GM21526 (cell line): ENCODE results near the gene COX15.
A peak's percentile ranks its signal among the peaks of the same experiment; 100 is the strongest.
"Not testable (repeated sequence)": the region's sequence is repeated elsewhere in the genome, so short reads cannot be mapped to it uniquely, and the experiment has no call there.

ENCODE experiments used
- ATAC-seq: cut with Tn5 transposase; IDR thresholded peaks from one replicate; pipeline ENCODE4 v1.9.1; 2021; ENCODE audit warnings: moderate library complexity; ENCODE audit not compliant: unreplicated experiment, low FRiP score

The COX15 gene

DNA sequence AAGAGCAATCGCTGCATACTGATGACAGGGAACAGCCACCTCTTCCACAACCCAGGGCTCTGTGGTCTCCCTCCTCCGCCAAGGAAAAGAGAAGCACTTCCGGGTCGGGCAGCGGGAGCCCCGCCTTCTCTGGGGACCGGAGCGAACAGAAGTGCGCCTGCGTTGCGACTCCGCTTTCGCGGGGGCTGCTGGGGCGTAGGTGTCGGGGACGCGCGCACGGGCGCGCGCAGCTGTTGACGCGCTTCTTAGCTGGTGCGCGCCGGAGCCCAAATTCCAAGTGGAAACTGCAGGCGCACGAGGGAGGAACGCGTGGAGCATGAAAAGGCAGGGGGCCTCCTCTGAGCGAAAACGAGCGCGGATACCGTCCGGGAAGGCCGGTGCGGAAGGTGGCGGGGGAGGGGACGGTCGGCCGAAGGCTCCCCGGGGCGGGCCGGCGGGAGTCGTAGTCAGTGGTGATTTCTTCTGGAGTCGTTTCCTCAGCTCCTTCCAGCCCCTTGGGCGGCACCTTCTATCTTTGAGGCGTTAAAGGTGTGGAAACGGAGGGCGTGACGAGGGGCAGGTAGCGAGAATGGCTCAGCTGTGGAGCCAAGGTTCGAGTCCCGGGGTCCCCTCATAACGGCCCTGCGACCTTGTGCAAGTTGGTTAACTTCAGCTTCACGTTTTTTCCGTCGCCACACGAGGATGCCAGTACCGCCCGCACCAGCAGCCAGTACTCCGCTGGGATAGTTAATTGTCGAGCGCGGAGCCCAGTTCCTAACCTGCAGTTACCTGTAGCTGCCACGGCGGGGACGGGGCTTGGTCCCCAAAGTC lies at the start of gene COX15, which contains the start of gene CUTC:
TSS of gene COX15 (minus strand) at position 95 of the 810 bp plus-strand sequence. CDS start at position 17, 78 bp downstream.
TSS of gene CUTC (plus strand) at position 202 of the 810 bp plus-strand sequence. CDS start at position 317, 115 bp downstream.
- ATAC-seq = peak; percentile 86

DNA sequence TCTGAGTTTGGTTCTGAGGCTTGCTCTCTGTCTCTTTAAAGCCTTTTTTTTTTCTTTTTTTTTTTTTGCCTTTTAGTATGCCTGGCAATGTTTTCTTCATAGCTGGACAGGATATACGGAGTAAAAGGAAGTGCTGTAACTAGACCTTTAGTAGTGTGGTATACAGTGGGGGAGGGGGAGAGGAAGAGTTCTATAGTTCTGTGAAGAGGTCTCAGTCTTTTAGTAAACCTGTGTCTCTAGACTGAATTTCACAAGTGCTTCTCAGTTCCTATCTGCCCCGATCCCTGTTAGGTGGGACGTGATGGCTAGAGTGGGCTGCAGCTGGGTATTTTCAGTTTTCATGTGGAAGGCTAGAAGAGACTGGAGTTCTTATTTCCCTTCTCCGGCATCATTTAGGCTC lies 47.4 kb upstream of the COX15 start:
- ATAC-seq = no peak

DNA sequence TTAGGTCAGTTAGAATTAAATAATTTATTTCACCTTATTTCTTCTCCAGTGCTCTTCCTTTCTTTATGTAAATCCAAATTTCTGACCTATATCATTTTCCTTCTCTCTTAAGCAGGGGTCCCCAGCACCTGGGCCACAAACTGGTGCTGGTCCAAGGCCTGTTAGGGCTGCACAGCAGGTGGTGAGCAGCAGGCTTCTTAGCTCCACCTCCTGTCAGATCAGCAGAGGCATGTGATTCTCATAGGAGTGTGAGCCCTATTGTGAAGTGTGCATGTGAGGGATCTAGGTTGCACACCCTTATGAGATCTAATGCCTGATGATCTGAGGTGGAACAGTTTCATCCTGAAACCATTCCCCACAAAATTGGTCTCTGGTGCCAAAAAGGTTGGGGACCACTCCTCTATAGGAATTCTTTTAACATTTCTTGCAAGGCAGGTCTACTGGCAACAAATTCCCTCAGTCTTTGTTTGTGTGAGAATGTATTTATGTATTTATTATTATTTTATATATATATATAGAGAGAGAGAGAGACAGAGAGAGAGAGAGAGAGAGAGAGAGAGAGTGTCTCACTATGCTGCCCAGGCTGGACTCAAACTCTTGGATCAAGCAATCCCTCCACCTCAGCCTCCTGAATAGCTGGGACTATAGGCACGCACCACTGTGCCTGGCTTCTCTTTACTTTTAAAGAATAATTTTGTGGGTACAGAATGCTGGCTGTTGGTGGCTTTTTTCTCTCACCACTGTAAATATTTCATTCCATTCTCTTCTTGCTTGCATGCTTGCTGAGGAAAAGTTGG lies 46.2 kb upstream of the COX15 start:
- peak; percentile 62 for ATAC-seq

DNA sequence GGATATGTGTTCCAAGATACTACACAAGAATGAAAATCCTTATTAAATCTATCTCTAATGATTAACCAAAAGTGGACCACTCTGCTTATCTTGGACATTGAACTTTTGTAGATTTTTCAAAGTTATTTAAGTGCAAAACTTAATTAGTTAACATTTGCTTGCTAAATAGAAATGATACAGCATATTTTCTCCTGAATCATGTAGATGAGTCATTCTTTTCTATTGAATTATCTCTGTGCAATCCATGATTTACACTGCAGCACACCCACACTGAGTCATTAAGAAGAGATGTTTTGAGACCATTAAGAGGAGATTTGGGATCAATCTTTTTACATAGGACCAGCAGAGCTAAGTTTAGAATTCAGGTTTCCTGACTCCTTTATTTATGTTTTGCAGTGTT lies 43.9 kb upstream of the COX15 start:
- ATAC-seq = no peak

DNA sequence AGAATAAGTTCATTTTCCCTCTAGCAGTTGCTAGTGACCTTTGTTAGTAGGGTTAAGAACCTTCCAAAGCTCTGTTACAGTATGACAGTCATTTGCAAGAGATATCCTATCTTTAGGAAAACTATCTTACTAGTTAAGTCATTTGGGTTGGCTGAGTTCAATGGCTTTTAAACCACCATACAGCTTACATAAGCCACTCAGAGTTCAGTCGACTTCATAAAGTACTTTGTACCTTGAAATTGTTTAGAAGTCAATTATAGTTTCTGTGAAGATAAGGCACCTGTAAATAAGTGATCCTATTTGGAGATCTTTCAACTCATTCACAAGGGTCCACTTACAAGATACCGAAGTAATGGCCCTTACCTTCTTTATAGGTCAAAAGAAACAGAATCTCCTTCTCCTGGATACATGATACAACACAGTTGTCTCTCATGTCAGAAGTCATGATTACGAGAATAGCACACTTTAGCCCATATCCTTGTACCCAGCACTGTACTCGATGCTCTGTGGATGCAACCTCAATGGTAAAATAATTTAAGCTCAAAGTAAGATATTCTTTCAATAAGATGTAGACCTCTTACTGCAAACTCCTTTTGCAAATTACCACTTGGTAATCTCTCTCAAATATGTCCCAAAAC lies 38.6 kb upstream of the COX15 start:
- ATAC-seq = no peak

DNA sequence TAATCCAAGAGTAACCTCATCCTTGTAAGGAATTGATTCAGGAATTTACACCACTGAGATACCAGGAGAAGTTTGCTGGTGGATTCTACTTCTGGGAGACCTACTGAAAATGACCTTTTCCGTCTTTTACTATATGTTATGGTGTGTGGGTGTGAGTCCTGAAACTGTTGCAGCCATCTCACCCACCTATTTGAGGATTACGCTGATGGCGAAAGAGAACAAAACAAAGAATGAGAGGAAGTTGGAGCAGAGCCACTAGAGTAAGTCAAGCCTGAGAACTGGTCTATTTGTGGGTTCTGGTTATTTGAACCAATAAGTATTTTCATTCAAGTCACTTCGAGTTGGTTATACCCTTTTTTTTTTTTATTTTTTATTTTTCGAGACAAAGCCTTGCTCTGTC lies 37.8 kb upstream of the COX15 start:
- no peak for ATAC-seq

DNA sequence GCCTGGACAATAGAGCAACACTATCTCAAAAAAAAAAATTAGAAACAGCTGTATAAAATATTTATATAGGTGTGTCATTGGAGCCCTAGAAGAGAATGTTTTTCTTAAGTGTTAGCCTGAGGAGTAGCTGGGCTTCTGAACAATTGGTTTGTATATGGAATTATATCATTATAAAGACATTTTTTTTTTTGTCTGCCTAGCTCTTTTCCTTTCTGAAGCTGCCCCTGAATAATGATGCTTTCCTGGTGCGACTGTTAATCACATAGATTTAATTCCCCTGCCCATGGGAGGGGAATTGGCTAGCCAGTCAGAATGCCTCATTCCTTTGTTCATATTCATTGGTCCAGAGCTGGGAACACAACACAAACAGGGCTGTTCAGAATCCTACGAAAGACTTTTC lies 36.6 kb upstream of the COX15 start:
- ATAC-seq = no peak

DNA sequence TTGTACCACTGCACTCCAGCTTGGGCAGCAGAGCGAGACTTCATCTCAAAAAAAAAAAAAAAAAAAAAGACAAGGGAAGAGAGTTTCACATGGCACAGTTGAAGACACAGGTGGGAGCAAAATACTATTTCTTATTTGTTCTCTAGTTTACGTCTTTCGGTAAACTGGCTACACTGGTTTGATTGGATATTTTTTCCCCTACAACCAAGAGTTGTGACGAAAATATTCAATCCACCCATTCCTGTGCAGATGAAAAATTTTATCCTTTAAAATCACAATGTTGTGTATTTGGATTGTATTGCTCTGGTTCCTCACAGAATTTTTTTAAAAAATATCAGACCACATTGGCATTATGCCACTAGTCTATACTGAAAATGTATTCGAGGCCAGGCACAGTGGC lies 36.0 kb upstream of the COX15 start:
- no peak for ATAC-seq

DNA sequence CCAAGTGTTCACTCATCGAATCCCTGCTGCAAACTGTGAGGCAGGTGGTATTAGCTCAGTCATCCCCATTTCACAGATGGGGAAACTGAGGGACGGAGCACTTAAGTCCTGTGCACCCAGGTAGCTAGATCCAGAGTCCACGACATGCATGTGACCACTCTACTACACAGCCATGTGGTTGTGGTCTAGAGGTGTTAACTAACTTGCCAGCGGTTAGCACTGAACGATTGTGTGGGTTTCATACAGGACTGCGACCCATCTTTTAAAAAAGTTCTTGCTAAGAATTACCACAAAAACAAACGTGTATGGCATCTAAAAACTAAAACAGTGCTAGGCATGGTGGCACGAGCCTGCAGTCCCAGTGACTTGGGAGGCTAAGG lies 34.4 kb upstream of the COX15 start:
- ATAC-seq = peak; percentile 54

DNA sequence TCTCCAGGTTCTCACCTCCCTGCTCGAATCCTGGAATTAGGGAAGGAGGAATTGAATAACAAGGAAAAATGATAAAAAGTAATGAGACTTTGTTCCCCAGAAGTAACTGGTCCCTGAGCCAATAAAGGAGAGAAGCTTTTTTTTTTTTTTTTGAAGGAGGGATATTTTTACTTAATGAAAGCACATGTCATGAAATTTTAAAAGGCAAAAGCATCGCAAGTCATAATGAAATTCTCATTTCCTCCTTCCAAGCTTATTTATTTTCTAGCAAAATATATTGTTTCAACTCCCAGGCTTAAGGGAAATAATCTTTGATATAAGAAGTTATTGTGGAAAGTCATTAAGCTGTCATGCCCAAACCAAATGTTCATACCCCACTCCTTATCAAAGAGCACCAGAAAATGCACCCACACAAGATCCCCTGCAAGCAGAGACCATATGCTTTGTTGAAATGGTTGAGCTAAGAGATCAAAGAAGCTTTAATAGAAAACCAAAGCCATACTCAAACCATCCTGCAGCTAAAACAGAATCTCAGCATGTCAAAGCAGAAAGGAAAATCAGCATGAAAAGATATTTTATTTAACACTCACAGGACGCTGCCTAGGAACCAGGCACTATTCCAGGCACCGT lies 33.9 kb upstream of the COX15 start:
- ATAC-seq = no peak

DNA sequence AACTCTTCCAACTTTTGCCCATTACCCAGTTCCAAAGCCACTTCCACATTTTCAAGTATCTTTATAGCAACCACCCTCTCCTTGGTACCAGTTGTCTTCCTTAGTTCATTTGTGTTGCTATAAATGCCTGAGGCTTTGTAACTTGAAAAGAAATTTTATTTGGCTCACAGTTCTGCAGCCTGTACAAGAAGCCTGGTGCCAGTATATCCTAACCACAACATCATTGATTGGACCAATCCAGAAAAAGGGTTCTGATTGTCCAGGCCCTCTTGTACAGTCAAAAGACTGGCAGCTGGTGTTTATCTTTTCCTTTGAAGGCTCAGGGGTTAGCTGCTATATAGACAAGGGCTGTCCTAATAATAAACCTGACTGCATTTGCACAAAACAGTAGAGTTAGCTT lies 29.4 kb upstream of the COX15 start:
- no peak for ATAC-seq

DNA sequence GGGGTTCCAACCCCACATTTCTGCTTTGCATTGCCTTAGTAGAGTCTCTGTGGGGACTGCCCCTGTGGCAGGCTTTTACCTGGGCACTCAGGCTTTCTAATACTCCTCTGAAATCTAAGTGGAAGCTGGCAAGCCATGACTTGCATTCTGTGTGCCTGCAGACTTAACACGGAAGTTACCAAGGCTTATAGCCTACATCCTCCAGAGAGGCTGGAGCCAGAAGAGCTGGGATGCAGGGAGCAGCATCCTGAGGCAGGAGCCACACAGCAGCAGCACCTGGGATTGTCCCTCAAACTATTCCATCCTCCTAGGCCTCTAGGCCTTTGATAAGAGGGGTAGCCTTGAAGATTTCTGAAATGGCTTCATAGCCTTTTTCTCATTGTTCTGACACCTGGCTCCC lies 28.4 kb upstream of the COX15 start:
- no peak for ATAC-seq

DNA sequence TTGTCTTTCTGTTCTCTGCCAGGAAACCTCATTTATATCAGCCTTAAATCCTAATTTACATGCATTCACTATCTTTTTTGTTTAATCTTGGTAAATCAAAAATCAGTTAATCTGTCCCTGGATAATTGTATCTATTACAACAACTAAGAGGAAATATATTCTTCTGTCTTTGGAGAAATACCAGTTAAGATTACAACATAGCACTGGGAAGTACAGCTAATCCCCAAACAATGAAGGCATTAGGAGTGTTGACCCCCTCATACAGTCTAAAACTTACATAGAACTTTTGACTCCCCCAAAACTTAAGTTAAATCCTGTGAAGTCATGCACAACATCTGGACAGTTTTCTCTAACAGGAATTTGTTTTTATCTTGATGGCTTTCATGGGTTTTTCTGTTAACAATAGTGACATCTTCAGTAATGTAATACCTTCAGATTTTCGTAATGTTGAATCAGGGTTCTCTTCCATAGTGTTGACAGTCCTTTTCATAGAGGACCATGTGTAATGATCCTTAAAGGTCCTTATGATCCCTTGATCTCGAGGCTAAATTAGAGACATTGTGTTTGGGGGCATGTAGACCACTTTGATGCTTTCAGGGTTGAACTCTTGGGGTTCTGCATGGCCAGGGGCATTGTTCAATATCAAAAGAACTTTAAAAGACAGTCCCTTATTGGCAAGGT lies 26.4 kb upstream of the COX15 start:
- no peak for ATAC-seq

DNA sequence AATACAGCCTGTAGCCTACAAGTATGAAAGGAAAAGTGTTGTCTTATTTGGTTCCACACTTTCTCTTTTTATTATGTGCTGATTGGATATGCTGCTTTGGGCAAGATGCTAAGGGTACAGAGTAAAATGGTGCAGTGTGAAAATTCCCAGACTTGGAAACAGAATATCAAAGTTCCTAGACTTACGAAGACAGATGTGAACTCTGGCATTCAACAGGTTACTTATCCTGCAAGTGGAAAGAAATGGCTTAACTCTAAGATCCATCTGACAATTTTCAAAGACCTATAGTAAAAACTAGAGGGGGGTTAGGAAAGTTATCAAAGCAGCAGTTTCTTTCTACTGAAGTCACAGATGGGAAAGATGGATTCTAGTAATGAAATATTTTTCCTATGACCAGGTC lies 24.2 kb upstream of the COX15 start:
- ATAC-seq = no peak

DNA sequence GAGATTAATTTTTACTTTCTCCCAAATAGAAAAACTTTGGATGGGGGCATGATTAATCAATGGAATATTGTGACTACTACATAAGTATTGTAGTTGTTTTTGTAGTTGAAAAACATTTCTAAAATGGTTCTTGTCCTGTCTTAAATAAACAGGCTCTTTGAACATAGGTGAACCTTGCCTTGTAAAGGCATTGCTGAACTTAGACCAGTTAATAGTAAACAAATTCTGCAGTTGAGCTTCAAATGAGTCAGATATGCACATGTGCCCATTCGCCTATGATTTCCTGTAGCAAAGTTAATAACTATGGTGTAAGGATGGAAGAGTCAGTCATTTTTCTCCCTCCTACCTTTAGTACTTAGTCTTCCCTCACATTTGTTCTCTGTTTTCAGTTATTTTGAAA lies 22.7 kb upstream of the COX15 start:
- no peak for ATAC-seq

DNA sequence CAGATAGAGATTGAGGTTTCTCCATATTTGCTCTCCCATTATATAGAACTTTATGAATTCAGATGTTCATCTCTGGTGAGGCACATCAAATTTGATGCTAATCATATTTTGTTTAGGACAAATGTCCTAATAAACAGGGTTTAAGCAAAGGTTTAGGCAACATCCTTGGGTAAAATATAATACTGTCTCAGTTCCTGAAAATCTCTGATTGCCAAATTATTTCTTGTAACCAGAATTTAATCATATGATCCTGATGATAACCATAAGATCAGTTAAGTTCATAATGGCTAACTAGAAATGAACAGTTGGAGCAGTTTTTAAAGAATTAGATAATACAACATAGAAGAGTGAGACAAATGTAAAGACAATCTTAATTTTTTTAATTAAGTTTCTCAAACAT lies 18.7 kb upstream of the COX15 start:
- no peak for ATAC-seq

DNA sequence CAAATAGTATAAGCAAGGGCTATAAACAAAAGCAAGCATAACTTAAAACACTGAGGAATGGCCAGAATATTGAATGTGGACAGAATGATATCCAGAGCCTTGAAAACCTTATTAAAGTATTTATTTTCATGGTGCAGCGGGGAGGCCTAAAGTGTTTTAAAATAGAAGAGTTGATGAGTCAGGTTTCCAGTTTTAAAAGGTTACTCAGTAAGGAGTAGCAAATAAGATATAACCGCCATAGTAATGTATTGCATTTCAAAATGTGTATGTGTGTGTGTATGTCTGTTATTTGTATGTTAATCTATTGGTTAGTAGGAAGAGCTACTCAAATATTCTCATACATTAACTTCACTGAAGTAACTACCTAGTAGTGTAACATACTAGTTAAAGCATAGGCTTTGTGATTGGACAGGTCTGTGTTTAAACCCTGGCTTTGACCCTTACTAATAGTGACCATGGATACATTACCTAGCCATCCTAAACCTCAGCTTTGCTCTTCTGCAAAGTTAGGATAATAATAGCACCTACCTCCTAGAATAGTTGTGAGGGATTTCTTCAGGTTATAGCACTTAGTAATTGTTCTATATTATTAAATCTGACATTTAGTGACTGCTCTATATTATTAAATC lies 17.0 kb upstream of the COX15 start:
- no peak for ATAC-seq

DNA sequence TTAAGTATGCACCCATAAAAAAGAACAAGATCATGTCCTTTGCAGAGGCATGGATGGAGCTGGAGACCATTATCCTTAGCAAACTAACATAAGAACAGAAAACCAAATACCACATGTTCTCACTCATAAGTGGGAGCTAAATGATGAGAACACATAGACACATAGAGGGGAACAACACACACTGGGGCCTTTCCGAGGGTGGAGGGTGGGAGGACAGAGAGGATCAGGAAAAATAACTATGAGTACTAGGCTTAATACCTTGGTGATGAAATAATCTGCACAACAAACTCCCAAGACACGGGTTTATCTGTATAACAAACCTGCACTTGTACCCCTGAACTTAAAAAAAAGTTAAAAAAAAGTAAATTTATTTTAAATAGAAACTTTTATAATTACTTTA lies 14.2 kb upstream of the COX15 start:
- not testable (repeated sequence) for ATAC-seq

DNA sequence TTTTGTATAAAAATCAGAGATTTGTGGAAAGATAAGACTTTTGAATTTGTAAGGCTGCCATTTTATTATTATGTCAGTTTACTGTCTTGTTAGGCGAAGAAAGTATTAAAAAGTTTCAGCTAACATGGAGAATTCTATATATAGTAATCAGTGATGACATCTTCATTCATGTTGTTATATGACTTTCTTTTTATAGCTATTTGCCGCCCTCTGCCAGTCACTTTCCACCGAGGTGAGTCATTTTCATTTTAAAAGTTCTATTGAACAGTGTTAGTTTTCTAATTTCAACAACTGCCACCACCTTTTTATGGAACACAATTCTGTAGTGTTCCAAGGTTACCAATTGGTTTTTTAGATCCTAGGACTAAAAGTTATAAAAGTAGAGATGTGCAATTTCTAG lies 11.9 kb upstream of the COX15 start:
- ATAC-seq = no peak

DNA sequence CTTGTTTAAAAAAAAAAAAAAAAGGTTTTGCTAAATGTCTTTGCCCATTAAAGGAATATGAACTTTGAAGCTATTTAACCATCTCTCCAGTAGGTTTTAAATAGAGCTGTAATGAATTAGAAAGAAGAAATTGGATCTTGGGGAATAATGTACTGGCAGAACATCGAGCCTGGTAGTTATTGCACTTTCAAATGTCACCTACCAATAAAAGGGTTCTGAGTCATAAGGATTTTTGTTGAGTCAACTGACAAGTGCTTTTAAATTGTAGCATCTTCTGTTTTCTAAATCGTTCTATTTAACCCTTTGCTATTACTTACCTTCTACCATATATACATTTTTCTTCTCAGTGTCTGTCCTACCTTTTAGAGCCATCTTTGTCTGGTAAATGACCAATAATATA lies 10.8 kb upstream of the COX15 start:
- ATAC-seq = no peak
